Measurements from ENCODE around the gene DRC3. TPM values are rescaled to one million over a fixed set of nuclear protein-coding genes. Genes with fewer than 3 reads are reported as not detected.

Gene DRC3
- total RNA-seq, 1 experiment from 2014 or later = 2.4 TPM

GRCh38 chr17:18017958-18018357, 45.3 kb downstream of the DRC3 start:
- Histone ChIP-seq H3K9ac (ENCODE audit: low read length) (no peak overlapping the region), H2AFZ (ENCODE audit: low read depth, low read length, poor library complexity, severe bottlenecking) (no peak overlapping the region), H3K27me3 (ENCODE audit: insufficient read depth, low read length) (no peaks in the 10 kb centered on the region), H3K9me2 (ENCODE audit: insufficient read depth) (no peaks in the 10 kb centered on the region), H3K4me3 (replicated peaks in 1 of 2; ENCODE audit: low read depth in 1 of 2, low read length in 2 of 2) (no peak overlapping the region), H3K36me3 (ENCODE audit: control insufficient read depth in 1 of 2, insufficient read depth in 2 of 2, low read length in 2 of 2) (peaks cover 0 to 3% of the 10 kb centered on the region in 2 experiments; a peak in 1 of 4 replicates), H4K20me1 (ENCODE audit: insufficient read depth) (no peaks in the 10 kb centered on the region), H3K79me2 (ENCODE audit: insufficient read depth, low read length) (no peaks in the 10 kb centered on the region), H3K4me2 (ENCODE audit: low read length) (no peak overlapping the region), H3K9me3 (ENCODE audit: control insufficient read depth in 1 of 2, insufficient read depth in 1 of 2, low read depth in 1 of 2, low read length in 2 of 2) (no peaks in the 10 kb centered on the region), H3K4me1 (ENCODE audit: control insufficient read depth in 1 of 2, insufficient read depth in 2 of 2, low read length in 2 of 2) (no peaks in the 10 kb centered on the region), H3K27ac (ENCODE audit: low read depth, low read length) (no peak overlapping the region)
- TF ChIP-seq YY1 (IDR thresholded peaks at IDR 0.05; ENCODE audit: extremely low read depth, insufficient replicate concordance, low read depth, low read length) = no peak
- TF ChIP-seq MAX (IDR thresholded peaks at IDR 0.05) = no peak
- no peak for TF ChIP-seq TCF7L2 (IDR thresholded peaks at IDR 0.05; ENCODE audit: borderline replicate concordance, extremely low read depth, insufficient read depth, insufficient read length)
- no peak for TF ChIP-seq REST (IDR thresholded peaks at IDR 0.05; ENCODE audit: low read depth)
- no peak for TF ChIP-seq ZBTB33 (IDR thresholded peaks at IDR 0.05; ENCODE audit: extremely low read depth, insufficient replicate concordance, low read length)
- TF ChIP-seq POLR2A (IDR thresholded peaks at IDR 0.05; ENCODE audit: borderline replicate concordance, extremely low read depth, insufficient read depth, insufficient read length) = no peak
- TF ChIP-seq CBX3 (IDR thresholded peaks at IDR 0.05; ENCODE audit: low read depth) = no peak
- TF ChIP-seq POLR2AphosphoS5 (IDR thresholded peaks at IDR 0.05; ENCODE audit: low read depth, low read length) = no peak
- TF ChIP-seq EGR1 (IDR thresholded peaks at IDR 0.05; ENCODE audit: low read depth) = no peak
- TF ChIP-seq SIN3A (IDR thresholded peaks at IDR 0.05; ENCODE audit: low read depth) = no peak
- no peak for TF ChIP-seq EZH2 (IDR thresholded peaks at IDR 0.05)
- no peak for TF ChIP-seq JUND (IDR thresholded peaks at IDR 0.05)
- no peak for TF ChIP-seq SRF (IDR thresholded peaks at IDR 0.05; ENCODE audit: low read depth)
- TF ChIP-seq SP1 (IDR thresholded peaks at IDR 0.05; ENCODE audit: low read depth) = no peak
- no peak for TF ChIP-seq RAD21 (IDR thresholded peaks at IDR 0.05; ENCODE audit: low read depth)
- no peak for TF ChIP-seq ATF3 (IDR thresholded peaks at IDR 0.05)
- TF ChIP-seq CEBPB (IDR thresholded peaks at IDR 0.05; ENCODE audit: low read depth) = no peak
- no peak for TF ChIP-seq ELF1 (IDR thresholded peaks at IDR 0.05; ENCODE audit: borderline replicate concordance, low read depth)
- CTCF ChIA-PET = no interaction called here
- RAD21 ChIA-PET (ENCODE audit: low non-redundant PET in 1 of 2, low total read pairs in 2 of 2, uncharacterized antibody in 2 of 2, unreplicated experiment in 2 of 2) = no interaction called here
- ATAC-seq (no peak), DNase-seq (ENCODE audit: low read depth, low spot score) (no peak)
- BruUV-seq (replicated peaks) = no TSS peak
- intact Hi-C loops (cut with micrococcal nuclease) = no loop called here
- POLR2A ChIA-PET = no interaction called here

All from HCT116 (cell line).